IMR-90 (cell line): ENCODE data around the gene PTPRK. TPM values are rescaled to one million over a fixed set of nuclear protein-coding genes. Genes with fewer than 3 reads are reported as not detected.

Source experiments
- ATAC-seq: fragments of 200-7000 bp; cut with Tn5 transposase; 2 replicates; pipeline ENCODE4 v1.9.1; 2020; ENCODE audit warnings: low read depth, mild to moderate bottlenecking, moderate library complexity
- BruUV-seq: library from RNA; stranded (reverse); fragments of 400-500 nt; replicated peaks from 2 replicates; lab custom pipeline; 2021; lab: Mats Ljungman, UMichigan
- CTCF ChIA-PET: fragments of 300-600 bp; formaldehyde crosslinking; extraction: SDS; loops from one replicate; lab custom pipeline; 2021; ENCODE audit warnings: antibody characterized with exemption; lab: Yijun Ruan, JAX
- POLR2A ChIA-PET: fragments of 300-600 bp; sonication (Branson Sonifier 250); formaldehyde crosslinking; loops from one replicate; lab custom pipeline; 2022; ENCODE audit warnings: antibody characterized with exemption; ENCODE audit not compliant: unreplicated experiment; lab: Charles Lee
- DNase-seq: peaks from one replicate; pipeline ENCODE4 v3.0.0; 2013
- H2AFZ ChIP-seq: replicated peaks from 2 replicates; pipeline ENCODE3; 2013; ENCODE audit warnings: low read length, mild to moderate bottlenecking; ENCODE audit not compliant: poor library complexity
- H2AK5ac ChIP-seq: 2 replicates; pipeline ENCODE4 v1.6.1; 2013; ENCODE audit warnings: low read depth, low read length, inconsistent platforms
- H2AK9ac ChIP-seq: replicated peaks from 2 replicates; pipeline ENCODE3; 2013; ENCODE audit warnings: mild to moderate bottlenecking, low read depth, low read length, moderate library complexity; ENCODE audit not compliant: poor library complexity
- H2BK120ac ChIP-seq: 2 replicates; pipeline ENCODE4 v1.6.1; 2013; ENCODE audit warnings: low read depth, low read length, inconsistent platforms
- H2BK15ac ChIP-seq: 3 replicates; pipeline ENCODE4 v1.6.1; 2013; ENCODE audit warnings: low read depth, low read length, inconsistent platforms
- H2BK20ac ChIP-seq: 2 replicates; pipeline ENCODE4 v1.6.1; 2013; ENCODE audit warnings: low read depth, mild to moderate bottlenecking, inconsistent platforms, low read length, moderate library complexity
- H2BK5ac ChIP-seq: 2 replicates; pipeline ENCODE4 v1.6.1; 2013; ENCODE audit warnings: mild to moderate bottlenecking, low read depth, low read length, inconsistent platforms; ENCODE audit not compliant: poor library complexity, severe bottlenecking
- H3K14ac ChIP-seq: replicated peaks from 2 replicates; pipeline ENCODE4 v1.6.1; 2013; ENCODE audit warnings: low read depth, low read length, inconsistent platforms
- H3K18ac ChIP-seq: 2 replicates; pipeline ENCODE4 v1.6.1; 2013; ENCODE audit warnings: low read depth, low read length, control low read depth
- H3K23ac ChIP-seq: 2 replicates; pipeline ENCODE4 v1.6.1; 2013; ENCODE audit warnings: low read depth, low read length, inconsistent platforms
- H3K27ac ChIP-seq: 2 replicates; pipeline ENCODE4 v1.5.1; 2013; ENCODE audit warnings: mild to moderate bottlenecking, control low read depth, low read length; ENCODE audit not compliant: insufficient read depth
- H3K27me3 ChIP-seq: 2 replicates; pipeline ENCODE4 v1.6.1; 2013; ENCODE audit warnings: low read length; ENCODE audit not compliant: control insufficient read depth, insufficient read depth
- H3K36me3 ChIP-seq: 2 replicates; pipeline ENCODE4 v1.6.1; 2013; ENCODE audit warnings: low read length, mixed read lengths; ENCODE audit not compliant: control insufficient read depth, insufficient read depth
- H3K4ac ChIP-seq: 2 replicates; pipeline ENCODE4 v1.6.1; 2013; ENCODE audit warnings: low read depth, low read length, inconsistent platforms
- H3K4me1 ChIP-seq: 2 replicates; pipeline ENCODE4 v1.6.1; 2013; ENCODE audit warnings: low read length, mixed read lengths; ENCODE audit not compliant: control insufficient read depth, insufficient read depth
- H3K4me2 ChIP-seq: 2 replicates; pipeline ENCODE4 v1.6.1; 2013; ENCODE audit warnings: low read depth, mild to moderate bottlenecking, control low read depth, low read length, moderate library complexity
- H3K4me3 ChIP-seq: 2 replicates; pipeline ENCODE4 v1.5.1; 2013; ENCODE audit warnings: low read depth, mild to moderate bottlenecking, control low read depth, low read length, moderate library complexity; ENCODE audit not compliant: insufficient read depth
- H3K56ac ChIP-seq: 2 replicates; pipeline ENCODE4 v1.6.1; 2013; ENCODE audit warnings: low read length, inconsistent platforms; ENCODE audit not compliant: insufficient read depth; ENCODE audit errors: extremely low read depth
- H3K79me1 ChIP-seq, 2 experiments: 2 replicates each; pipeline ENCODE4 v1.6.1; 2013; ENCODE audit warnings: low read length in 2 of 2, inconsistent platforms in 1 of 2, low read depth in 1 of 2
- H3K9ac ChIP-seq: 2 replicates; pipeline ENCODE4 v1.6.1; 2013; ENCODE audit warnings: low read depth, low read length, control low read depth
- H3K9me1 ChIP-seq: 2 replicates; pipeline ENCODE4 v1.6.1; 2013; ENCODE audit warnings: low read length, inconsistent platforms; ENCODE audit not compliant: insufficient read depth
- H3K9me3 ChIP-seq: 2 replicates; pipeline ENCODE4 v1.6.1; 2013; ENCODE audit warnings: low read length; ENCODE audit not compliant: control insufficient read depth, insufficient read depth
- H4K20me1 ChIP-seq: 2 replicates; pipeline ENCODE4 v1.6.1; 2013; ENCODE audit warnings: low read length, inconsistent platforms; ENCODE audit not compliant: insufficient read depth
- H4K5ac ChIP-seq: 2 replicates; pipeline ENCODE4 v1.6.1; 2013; ENCODE audit warnings: mild to moderate bottlenecking, low read depth, low read length, control low read depth
- H4K8ac ChIP-seq, 2 experiments: 2 replicates each; pipeline ENCODE4 v1.6.1; 2013; ENCODE audit warnings: low read depth in 2 of 2, low read length in 2 of 2, control low read depth in 1 of 2, inconsistent platforms in 1 of 2
- H4K91ac ChIP-seq: 2 replicates; pipeline ENCODE4 v1.6.1; 2013; ENCODE audit warnings: low read depth, low read length, inconsistent platforms; ENCODE audit not compliant: insufficient read depth
- BHLHE40 ChIP-seq: fragments of 150-350 bp; IDR thresholded peaks from 2 replicates; pipeline ENCODE4 v1.6.1; 2016; ENCODE audit warnings: mild to moderate bottlenecking, low read depth, low read length
- CHD1 ChIP-seq: IDR thresholded peaks from 2 replicates; pipeline ENCODE4 v1.6.1; 2012; ENCODE audit warnings: low read depth, low read length, improper control_type of control experiment
- FOS ChIP-seq: fragments of 150-350 bp; IDR thresholded peaks from 2 replicates; pipeline ENCODE4 v1.6.1; 2016; ENCODE audit warnings: low read depth, low read length
- MAFK ChIP-seq: IDR thresholded peaks from 2 replicates; pipeline ENCODE4 v1.6.1; 2012; ENCODE audit warnings: low read depth, low read length, improper control_type of control experiment
- MAZ ChIP-seq: IDR thresholded peaks from 2 replicates; pipeline ENCODE4 v1.6.1; 2012; ENCODE audit warnings: low read depth, mild to moderate bottlenecking, low read length, improper control_type of control experiment, moderate library complexity, borderline replicate concordance
- MXI1 ChIP-seq: IDR thresholded peaks from 2 replicates; pipeline ENCODE4 v1.6.1; 2012; ENCODE audit warnings: low read depth, mild to moderate bottlenecking, low read length, moderate library complexity, borderline replicate concordance
- NFE2L2 ChIP-seq: fragments of 150-350 bp; IDR thresholded peaks from 2 replicates; pipeline ENCODE4 v1.6.1; 2016; ENCODE audit warnings: low read depth, mild to moderate bottlenecking, low read length
- POLR2A ChIP-seq: IDR thresholded peaks from 2 replicates; pipeline ENCODE4 v1.6.1; 2012; ENCODE audit warnings: mild to moderate bottlenecking, low read depth, low read length
- RAD21 ChIP-seq: IDR thresholded peaks from 2 replicates; pipeline ENCODE4 v1.6.1; 2012; ENCODE audit warnings: low read length, improper control_type of control experiment
- RCOR1 ChIP-seq: IDR thresholded peaks from 2 replicates; pipeline ENCODE4 v1.6.1; 2012; ENCODE audit warnings: mild to moderate bottlenecking, low read length, improper control_type of control experiment; ENCODE audit not compliant: insufficient replicate concordance
- RFX5 ChIP-seq: IDR thresholded peaks from 2 replicates; pipeline ENCODE4 v1.8.0; 2012; ENCODE audit warnings: low read depth, mild to moderate bottlenecking, low read length, moderate library complexity
- SMC3 ChIP-seq: fragments of 150-350 bp; IDR thresholded peaks from 2 replicates; pipeline ENCODE4 v1.6.1; 2016; ENCODE audit warnings: low read depth, mild to moderate bottlenecking, antibody characterized with exemption, low read length, moderate library complexity
- WGBS, 2 experiments: methylation state at CpG; one replicate each; pipeline versions ENCODE4 v1.1.5 to v1.1.7; 2013; ENCODE audit warnings: missing lambda C conversion rate in 2 of 2; ENCODE audit not compliant: insufficient read length in 1 of 2; ENCODE audit errors: extremely low coverage in 2 of 2; 5-methylcytosine and 5-hydroxymethylcytosine counted together
- dilution Hi-C: fragments of 300-500 bp; cut with HindIII; formaldehyde crosslinking; loops from one replicate; pipeline ENCODE4 v1.14.3; 2018; ENCODE audit warnings: low sequenced_read_pairs; ENCODE audit not compliant: unreplicated experiment
- in situ Hi-C: fragments of 300-500 bp; cut with MboI; formaldehyde crosslinking; loops from 3 replicates; pipeline ENCODE4 v1.14.3; 2019; ENCODE audit warnings: low sequenced_read_pairs, inconsistent platforms, mixed read lengths
- intact Hi-C: fragments of 100-400 bp; cut with micrococcal nuclease; formaldehyde crosslinking; loops from 2 replicates; pipeline ENCODE4 v1.10.0; 2022
- polyA plus RNA-seq, 3 experiments: library from polyadenylated mRNA; depleted of rRNA; stranded (reverse); fragments of >200 nt; gene quantifications; 2 replicates each; pipeline ENCODE4 v1.2.3, GENCODE V29; 2012; ENCODE audit warnings: low replicate concordance in 1 of 3
- total RNA-seq: library from RNA; depleted of rRNA; stranded (reverse); fragments of >200 nt; gene quantifications from 2 replicates; pipeline ENCODE4 v1.2.3, GENCODE V29; 2012
- TF ChIP-seq, protein P1 (sequence below): conservative IDR thresholded peaks from 2 replicates; pipeline ENCODE4 v1.5.1; 2012; ENCODE audit warnings: mild to moderate bottlenecking, low read depth, low read length, improper control_type of control experiment
- TF ChIP-seq, protein P2 (sequence below): fragments of 150-350 bp; IDR thresholded peaks from 2 replicates; pipeline ENCODE4 v1.6.1; 2017; ENCODE audit warnings: mild to moderate bottlenecking, antibody characterized with exemption, low read length, low read depth
- TF ChIP-seq, protein P3 (sequence below): fragments of 150-350 bp; IDR thresholded peaks from 2 replicates; pipeline ENCODE4 v1.6.1; 2016; ENCODE audit warnings: low read depth, mild to moderate bottlenecking, low read length, moderate library complexity, borderline replicate concordance

The PTPRK gene
- total and polyA plus RNA-seq, 2 of the 4 experiments (the other 2 are of a cell fraction), result 18.0 to 80.8 TPM

DNA sequence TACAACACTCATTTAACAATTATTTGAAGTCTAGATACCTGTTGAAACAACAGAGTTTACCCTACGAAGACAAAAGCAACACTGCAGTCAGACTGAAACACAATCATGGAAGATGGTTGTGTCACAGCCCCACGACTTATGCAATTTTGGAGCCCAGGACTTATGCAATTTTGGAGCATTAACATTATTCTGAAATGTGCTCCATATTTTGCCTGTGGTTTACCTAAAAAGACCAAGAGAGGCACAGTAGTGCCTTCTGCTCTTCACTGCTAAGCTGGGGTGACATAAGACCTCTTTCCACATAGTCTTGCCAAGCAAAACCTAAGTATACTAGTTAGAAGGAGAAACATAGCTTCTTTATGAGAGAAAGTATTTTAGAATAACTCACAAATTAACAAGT, 216.5 kb downstream of the PTPRK start:
- H3K4me1 ChIP-seq, result peaks cover 2% of the 10 kb centered on the region
- H3K4ac ChIP-seq, result no peak overlapping the region
- CTCF ChIA-PET, result no interaction called here
- H3K4me3 ChIP-seq, result no peak overlapping the region
- H3K27me3 ChIP-seq, result no peaks in the 10 kb centered on the region
- no peaks in the 10 kb centered on the region for H3K9me1 ChIP-seq
- 100% methylated on average over 1 of the region's 2 CpGs; no CpG with 5 or more reads in 1 of the 2 experiments for WGBS, 2 experiments
- H3K14ac ChIP-seq, result no peak overlapping the region
- TF ChIP-seq BHLHE40 (no peak), MAZ (no peak), POLR2A (no peak), MAFK (no peak), RFX5 (no peak), MXI1 (no peak), RAD21 (no peak), FOS (no peak), SMC3 (no peak), RCOR1 (no peak), NFE2L2 (no peak), CHD1 (no peak)
- TF ChIP-seq, protein P1, sequence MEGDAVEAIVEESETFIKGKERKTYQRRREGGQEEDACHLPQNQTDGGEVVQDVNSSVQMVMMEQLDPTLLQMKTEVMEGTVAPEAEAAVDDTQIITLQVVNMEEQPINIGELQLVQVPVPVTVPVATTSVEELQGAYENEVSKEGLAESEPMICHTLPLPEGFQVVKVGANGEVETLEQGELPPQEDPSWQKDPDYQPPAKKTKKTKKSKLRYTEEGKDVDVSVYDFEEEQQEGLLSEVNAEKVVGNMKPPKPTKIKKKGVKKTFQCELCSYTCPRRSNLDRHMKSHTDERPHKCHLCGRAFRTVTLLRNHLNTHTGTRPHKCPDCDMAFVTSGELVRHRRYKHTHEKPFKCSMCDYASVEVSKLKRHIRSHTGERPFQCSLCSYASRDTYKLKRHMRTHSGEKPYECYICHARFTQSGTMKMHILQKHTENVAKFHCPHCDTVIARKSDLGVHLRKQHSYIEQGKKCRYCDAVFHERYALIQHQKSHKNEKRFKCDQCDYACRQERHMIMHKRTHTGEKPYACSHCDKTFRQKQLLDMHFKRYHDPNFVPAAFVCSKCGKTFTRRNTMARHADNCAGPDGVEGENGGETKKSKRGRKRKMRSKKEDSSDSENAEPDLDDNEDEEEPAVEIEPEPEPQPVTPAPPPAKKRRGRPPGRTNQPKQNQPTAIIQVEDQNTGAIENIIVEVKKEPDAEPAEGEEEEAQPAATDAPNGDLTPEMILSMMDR, result no peak
- TF ChIP-seq, protein P2, sequence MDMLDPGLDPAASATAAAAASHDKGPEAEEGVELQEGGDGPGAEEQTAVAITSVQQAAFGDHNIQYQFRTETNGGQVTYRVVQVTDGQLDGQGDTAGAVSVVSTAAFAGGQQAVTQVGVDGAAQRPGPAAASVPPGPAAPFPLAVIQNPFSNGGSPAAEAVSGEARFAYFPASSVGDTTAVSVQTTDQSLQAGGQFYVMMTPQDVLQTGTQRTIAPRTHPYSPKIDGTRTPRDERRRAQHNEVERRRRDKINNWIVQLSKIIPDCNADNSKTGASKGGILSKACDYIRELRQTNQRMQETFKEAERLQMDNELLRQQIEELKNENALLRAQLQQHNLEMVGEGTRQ, result no peak
- TF ChIP-seq, protein P3, sequence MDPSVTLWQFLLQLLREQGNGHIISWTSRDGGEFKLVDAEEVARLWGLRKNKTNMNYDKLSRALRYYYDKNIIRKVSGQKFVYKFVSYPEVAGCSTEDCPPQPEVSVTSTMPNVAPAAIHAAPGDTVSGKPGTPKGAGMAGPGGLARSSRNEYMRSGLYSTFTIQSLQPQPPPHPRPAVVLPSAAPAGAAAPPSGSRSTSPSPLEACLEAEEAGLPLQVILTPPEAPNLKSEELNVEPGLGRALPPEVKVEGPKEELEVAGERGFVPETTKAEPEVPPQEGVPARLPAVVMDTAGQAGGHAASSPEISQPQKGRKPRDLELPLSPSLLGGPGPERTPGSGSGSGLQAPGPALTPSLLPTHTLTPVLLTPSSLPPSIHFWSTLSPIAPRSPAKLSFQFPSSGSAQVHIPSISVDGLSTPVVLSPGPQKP, result no peak
- no peak overlapping the region for H2AK5ac ChIP-seq
- POLR2A ChIA-PET, result no interaction called here
- H3K79me1 ChIP-seq, result peaks cover 7 to 38% of the 10 kb centered on the region in 2 experiments; a peak in 3 of 4 replicates
- H4K5ac ChIP-seq, result no peak overlapping the region
- H3K27ac ChIP-seq, result no peak overlapping the region
- no peak overlapping the region for H4K8ac ChIP-seq
- H3K36me3 ChIP-seq, result no peaks in the 10 kb centered on the region
- no peak overlapping the region for H3K23ac ChIP-seq
- H2BK20ac ChIP-seq, result no peak overlapping the region
- no peak overlapping the region for H3K4me2 ChIP-seq
- no peak for ATAC-seq
- dilution Hi-C loops, result no loop called here
- no peak overlapping the region for H4K91ac ChIP-seq
- no peak overlapping the region for H2AFZ ChIP-seq
- H3K9ac ChIP-seq, result no peak overlapping the region
- H2BK5ac ChIP-seq, result no peak overlapping the region
- intact Hi-C loops, result no loop called here
- H3K56ac ChIP-seq, result no peak overlapping the region
- in situ Hi-C loops, result no loop called here
- no peak overlapping the region for H2BK120ac ChIP-seq
- no peak for DNase-seq
- H3K9me3 ChIP-seq, result no peaks in the 10 kb centered on the region
- peaks cover 10% of the 10 kb centered on the region; the same call in 1 of the 2 replicates for H4K20me1 ChIP-seq
- no TSS peak for BruUV-seq
- H2BK15ac ChIP-seq, result no peak overlapping the region
- H3K18ac ChIP-seq, result no peak overlapping the region
- no peak overlapping the region for H2AK9ac ChIP-seq
